ENCODE data around the gene KCNG2.

Gene KCNG2

GRCh38 chr18:79800371-79801180 lies 2.8 kb downstream of the KCNG2 start:
- DNase-seq, result no peak

- DNase-seq, result no peak
Observed at GRCh38 chr18:79801217-79801616, 3.5 kb downstream of the KCNG2 start.

- DNase-seq, result no peak
Observed at GRCh38 chr18:79801641-79802040, 3.9 kb downstream of the KCNG2 start.

DNA sequence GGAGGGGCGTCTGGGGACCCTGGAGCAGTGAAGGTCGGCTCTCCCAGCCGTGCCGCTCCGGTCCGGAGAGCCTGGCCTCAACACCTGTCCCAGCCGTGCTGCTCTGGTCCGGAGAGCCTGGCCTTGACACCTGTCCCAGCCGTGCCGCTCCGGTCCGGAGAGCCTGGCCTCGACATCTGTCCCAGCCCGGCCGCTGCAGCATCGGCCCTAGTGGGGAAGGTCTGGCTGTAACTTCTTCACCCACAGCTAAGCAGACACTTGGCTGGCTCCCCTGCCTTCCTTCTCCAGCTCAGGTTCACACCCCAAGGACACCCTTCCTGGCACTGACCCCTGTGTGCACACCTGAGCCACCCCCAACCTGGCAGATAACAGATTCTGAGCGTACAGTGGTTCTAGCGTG lies 4.6 kb downstream of the KCNG2 start:
- DNase-seq, result no peak

DNA sequence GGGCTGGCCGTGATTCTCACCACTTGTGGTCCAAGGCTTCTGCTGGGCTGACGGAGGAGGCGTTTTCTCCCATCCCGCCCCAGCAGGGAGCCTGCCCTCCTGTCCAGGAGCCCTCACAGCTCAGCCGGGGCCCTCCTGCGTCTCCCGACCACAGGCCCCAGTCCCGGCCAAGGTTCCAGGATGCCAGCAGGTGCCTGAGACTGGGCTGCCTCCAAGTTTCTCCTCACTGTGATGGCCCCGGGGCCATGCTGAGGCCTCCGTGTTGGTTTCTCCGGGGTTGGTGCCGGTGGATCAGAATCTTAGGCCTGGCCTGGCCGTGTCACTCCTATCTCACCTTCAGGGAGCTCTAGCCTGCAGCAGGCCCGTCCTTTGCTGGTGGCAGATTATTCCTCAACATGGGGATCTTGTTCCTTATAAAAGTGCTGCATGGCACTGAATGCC lies 5.9 kb downstream of the KCNG2 start:
- no peak for DNase-seq

- no peak for DNase-seq
Observed at GRCh38 chr18:79804130-79804787, 6.5 kb downstream of the KCNG2 start.

DNA sequence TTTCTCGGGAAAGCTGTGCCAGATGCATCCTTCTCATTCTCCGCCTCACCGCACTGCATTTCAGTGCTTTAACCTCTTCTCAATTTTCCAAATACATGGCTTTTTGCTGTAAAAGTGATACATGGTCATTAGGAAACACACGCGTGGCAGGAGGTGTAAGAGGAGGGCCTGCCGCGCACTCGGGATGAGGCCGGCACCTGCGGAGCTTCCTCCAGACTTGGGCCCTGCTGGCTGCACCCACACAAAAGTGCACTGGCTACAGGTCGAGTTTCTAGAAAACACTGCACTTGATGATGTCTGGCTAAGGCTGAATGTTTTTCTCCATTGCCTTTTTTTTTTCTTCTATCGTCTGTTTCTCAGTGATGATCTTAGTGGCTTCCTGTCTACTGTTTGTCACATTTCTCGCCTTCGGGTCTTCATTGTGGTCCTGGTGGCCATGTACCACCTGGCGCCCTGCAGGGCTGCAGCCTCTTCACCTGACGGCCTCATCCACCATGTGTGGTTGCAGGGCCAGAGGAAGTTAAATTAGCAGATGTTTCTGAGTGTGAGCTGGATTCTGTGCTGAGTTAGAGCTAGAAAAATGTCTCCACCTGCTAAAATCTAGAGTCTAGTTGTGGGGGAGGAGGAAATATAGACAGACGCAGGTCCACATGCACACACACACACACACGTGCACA lies 7.6 kb downstream of the KCNG2 start:
- DNase-seq, result no peak

- DNase-seq, result no peak
Observed at GRCh38 chr18:79805926-79806487, 8.3 kb downstream of the KCNG2 start.

DNA sequence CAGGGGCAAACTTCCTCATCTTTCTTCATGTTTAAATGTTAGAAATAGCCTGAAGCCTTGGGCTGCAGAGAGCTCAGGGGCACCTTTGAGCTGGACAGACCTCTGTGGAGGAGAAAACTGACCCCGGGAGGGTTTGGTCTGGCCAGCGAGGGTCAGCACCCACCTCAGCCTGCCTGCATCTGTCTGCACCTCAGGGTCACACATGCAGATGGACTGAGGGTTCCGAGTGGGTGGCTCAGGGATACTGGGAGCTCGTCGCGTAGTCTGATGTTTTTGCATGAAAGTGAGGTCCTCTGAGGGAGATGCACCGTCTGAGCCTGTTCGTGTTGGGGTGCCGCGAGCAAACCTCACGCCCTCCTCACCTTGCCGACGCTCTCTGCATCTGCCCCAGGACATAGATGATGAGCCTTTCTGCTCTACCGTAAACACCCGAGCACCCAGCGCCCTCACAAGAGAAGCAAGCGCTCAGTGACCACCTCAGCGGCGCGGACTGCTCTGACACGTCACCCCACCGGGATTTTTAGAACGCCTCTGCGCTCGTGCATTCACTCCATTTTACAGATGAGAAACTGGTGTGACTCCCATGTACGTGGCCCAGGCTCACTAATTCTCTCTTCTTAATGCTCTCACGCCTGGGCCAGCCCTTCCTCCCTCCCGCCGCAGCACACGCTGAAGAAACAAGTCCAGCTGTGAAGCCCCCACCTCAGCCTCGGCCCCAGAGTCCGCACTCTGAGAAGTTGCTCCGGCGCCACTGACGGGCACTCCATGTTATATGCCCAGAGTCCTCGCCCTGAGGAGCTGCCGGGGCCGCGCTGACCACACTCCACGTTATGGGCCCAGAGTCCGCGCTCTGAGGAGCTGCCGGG lies 9.5 kb downstream of the KCNG2 start:
- no peak for DNase-seq

DNA sequence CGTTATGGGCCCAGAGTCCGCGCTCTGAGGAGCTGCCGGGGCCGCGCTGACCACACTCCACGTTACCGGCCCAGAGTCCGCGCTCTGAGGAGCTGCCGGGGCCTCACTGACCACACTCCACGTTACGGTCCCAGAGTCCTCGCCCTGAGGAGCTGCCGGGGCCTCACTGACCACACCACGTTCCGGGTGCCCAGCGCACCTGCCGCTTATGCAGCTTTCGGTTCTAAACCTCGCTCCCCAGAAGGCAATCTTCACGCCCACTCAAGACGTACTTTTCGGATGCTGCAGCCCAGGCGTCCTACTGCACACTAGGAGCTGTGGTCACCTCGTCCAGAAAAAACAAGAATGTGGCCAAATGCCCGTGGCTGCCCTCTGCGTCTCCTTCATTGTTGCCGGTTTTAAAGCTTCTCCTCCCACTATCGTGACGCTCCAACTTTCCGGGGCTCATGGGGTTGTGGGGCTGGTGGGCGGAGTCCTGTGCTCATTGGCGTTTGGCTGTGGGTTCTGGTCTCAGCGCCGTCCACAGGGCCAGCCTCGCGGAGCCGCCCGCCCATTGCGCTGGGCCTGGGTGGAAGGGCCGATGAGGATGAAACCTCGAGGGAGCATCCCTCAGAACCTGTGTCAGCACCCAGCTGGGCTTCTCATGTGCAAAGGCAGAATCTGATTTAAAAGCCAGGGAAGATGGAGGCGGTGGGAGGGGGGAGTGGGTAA lies 11.9 kb downstream of the KCNG2 start:
- no peak for DNase-seq

DNA sequence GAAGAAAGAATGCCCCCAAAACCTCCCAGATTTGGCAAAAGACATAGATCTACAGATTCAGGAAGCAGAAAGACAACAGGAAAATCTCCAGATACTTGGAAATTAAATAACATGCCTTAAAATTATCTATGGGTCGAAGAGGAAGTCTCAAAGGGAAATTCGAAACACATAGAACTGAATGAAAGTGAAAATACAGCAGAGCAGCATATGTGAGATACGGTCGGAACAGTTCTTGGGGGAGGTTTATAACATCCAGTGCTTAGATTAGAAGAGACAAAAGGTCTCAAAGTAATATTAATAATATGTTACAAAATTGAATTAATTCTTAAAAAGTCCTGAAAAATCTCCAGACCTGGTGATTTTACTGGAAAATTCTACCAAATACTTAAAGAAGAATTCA lies 14.3 kb downstream of the KCNG2 start:
- no peak for DNase-seq

DNA sequence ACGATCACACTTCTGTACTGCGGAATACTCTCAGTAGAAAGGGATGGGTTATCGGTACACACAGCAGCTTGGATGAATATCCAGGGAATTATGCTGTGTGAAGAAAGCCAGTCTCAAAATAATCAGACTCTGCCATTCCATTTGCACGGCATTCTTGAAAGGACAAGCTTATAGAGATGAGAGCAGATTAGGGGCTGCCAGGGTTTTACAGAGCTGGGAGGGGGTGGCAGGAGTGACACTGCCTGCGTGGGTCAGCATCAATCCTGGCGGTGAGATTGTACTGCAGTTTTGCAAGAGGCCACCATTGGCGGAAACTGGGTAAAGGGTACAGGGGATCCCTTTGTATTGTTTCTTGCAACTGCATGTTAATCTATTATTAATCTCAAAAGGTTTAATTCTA lies 16.6 kb downstream of the KCNG2 start:
- DNase-seq, result no peak

DNA sequence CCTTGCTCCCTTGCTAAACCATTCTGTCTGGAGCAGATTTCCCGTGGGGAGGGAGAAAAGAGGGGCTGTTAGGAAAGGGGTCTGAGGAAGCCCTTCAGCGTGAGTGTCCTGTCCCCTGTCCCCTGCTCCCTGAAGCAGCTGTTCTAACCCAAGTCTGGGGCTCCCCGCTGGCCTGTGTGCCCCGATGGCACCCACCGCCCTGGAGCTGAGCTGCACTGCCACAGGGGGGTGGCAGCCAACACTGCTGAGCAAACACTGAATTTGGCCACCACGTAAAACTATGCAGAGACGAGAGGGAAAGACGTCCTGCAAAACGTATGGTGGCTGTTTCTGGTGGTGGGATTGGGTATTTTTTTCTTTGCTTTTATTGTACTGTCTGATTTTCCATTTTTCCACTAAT lies 17.9 kb downstream of the KCNG2 start:
- DNase-seq, result no peak

GRCh38 chr18:79816092-79816491 lies 18.4 kb downstream of the KCNG2 start:
- no peak for DNase-seq

DNA sequence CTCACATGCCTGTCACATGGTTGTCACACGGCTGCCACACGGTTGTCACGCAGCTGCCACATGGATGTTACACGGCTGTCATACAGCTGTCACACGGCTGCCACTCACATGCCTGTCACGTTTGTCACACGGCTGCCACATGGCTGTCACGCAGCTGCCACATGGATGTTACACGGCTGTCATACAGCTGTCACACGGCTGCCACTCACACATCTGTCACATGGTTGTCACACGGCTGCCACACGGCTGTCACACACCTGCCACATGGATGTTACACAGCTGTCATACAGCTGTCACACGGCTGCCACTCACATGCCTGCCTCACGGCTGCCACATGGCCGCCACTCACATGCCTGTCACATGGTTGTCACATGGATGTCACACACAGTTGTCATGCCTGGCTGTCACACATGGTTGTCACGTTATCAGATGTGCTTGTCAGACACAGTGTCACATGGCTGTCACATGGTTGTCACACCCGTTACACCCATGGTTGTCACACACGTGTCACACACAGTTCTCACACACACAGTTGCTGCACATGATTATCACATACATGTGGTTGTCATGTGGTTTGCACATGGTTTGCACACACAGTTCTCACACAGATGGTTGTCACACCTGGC lies 19.4 kb downstream of the KCNG2 start:
- no peak for DNase-seq

- no peak for DNase-seq
Observed at GRCh38 chr18:79817607-79817998, 19.9 kb downstream of the KCNG2 start.

- DNase-seq, result peak; percentile 27
Observed at GRCh38 chr18:79818036-79818435, 20.3 kb downstream of the KCNG2 start.

- no peak for DNase-seq
Observed at GRCh38 chr18:79818631-79819030, 20.9 kb downstream of the KCNG2 start.

DNA sequence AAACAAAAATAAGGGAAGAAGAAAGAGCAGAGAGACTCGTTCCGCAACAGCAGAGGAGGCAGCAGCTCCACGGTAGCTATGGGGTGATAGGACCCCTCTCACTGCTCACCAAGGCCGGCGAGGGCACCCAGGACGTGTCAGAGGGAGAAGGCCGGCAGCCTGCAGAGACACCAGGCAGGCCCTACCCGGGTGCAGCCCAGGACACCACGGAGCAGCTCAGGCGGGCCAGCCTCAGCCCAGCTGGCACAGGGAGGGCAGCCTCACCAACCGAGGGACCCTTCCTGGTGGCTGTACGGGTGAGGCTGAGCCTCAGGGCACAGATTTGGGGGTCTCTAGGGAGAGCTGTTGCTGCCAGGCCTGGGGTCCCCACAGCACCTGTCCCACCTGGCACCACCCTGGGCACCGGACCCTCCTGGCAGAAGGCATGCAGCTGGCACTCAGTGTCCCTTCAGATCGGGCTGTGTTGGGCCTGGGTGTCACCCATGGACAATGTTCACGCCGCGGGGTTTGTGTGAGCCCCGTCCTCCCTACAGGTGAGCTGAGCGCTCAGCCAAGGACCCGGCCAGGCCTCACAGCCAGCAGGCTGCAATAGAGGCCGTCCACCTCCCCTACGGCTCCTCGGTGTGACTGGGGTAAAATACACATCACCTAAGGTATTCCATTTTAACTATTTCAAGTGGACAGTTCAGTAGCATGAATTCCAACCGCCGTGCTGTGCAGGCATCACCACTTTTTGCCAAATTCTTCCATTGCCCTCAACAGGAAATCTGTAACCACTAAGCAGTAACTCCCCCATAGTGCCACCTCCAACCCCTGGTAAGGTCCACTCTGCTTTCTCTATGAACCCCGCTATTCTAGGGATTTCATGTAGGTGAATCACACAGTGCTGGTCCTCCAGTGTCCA lies 21.6 kb downstream of the KCNG2 start:
- DNase-seq, result no peak

GRCh38 chr18:79819968-79820351 lies 22.2 kb downstream of the KCNG2 start:
- DNase-seq, result no peak
